Measurements from ENCODE around the gene SLC35C1.

The SLC35C1 gene

DNA sequence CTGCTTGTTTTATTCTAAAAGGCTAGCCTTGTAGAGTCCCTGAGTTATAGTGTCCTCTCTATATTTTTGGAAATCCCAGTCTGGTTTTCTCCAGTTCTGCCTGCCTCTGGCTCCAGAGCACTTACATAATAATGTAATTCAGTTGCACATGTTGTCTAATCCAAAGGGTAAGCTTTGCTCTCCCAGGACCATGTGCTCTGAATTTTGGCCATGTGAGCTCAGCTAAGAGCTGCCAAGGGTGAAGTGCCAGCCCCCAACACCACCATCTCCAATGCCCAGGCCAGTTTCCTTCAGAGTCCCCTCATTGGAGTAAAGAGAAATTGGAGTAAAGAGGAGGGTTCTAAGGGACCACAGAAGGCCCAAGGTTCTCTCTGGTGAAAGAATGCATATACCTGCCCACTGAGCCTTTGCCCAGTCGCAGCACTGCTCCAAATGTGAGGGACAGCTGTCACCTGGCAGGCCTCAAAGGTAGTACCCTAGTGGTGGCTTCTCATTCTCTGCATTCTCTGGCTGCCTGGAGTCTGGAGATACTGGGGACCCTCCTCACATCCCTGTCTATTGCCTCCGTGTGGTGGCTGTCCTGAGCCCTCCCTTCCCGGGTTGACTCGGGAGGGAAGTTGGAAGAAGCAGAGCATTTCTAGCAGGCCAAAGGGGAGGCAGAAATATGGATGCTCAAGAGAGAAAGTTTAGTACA lies 47.2 kb downstream of the SLC35C1 start:
- no peak for FAIRE-seq
- DNase-seq (ENCODE audit: insufficient read length, low spot score): no peak
- TF ChIP-seq POLR2A (IDR thresholded peaks at IDR 0.05; ENCODE audit: low read depth, low read length): no peak

GRCh38 chr11:45852712-45853101 lies 47.8 kb downstream of the SLC35C1 start:
- no peak for TF ChIP-seq POLR2A (IDR thresholded peaks at IDR 0.05; ENCODE audit: low read depth, low read length)
- DNase-seq (ENCODE audit: insufficient read length, low spot score) (no peak), FAIRE-seq (no peak)

GRCh38 chr11:45853332-45854219 lies 48.6 kb downstream of the SLC35C1 start:
- FAIRE-seq (no peak), DNase-seq (ENCODE audit: insufficient read length, low spot score) (no peak)
- no peak for TF ChIP-seq POLR2A (IDR thresholded peaks at IDR 0.05; ENCODE audit: low read depth, low read length)

DNA sequence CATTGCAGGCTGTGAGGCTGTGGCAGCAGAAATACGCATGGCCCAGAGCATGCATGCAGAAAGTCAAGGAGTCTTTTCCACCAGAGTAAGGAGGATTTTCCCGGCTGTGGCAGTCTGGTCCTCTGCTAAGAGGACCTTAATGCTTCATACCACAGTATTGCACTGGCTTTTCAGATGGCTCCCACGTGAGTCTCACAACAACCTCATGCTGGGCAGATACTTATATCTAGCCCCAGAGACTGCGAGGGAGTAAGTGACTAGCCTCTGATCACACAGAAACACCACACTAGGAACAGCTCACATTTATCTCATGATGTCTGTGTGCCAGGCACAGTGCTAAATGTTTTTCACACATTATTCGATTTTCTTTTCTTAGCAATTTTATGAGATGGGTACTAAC lies 50.4 kb downstream of the SLC35C1 start:
- FAIRE-seq (no peak), DNase-seq (ENCODE audit: insufficient read length, low spot score) (no peak)
- no peak for TF ChIP-seq POLR2A (IDR thresholded peaks at IDR 0.05; ENCODE audit: low read depth, low read length)

- FAIRE-seq (no peak), DNase-seq (ENCODE audit: insufficient read length, low spot score) (no peak)
- no peak for TF ChIP-seq POLR2A (IDR thresholded peaks at IDR 0.05; ENCODE audit: low read depth, low read length)
Observed at GRCh38 chr11:45856044-45856468, 51.1 kb downstream of the SLC35C1 start.

DNA sequence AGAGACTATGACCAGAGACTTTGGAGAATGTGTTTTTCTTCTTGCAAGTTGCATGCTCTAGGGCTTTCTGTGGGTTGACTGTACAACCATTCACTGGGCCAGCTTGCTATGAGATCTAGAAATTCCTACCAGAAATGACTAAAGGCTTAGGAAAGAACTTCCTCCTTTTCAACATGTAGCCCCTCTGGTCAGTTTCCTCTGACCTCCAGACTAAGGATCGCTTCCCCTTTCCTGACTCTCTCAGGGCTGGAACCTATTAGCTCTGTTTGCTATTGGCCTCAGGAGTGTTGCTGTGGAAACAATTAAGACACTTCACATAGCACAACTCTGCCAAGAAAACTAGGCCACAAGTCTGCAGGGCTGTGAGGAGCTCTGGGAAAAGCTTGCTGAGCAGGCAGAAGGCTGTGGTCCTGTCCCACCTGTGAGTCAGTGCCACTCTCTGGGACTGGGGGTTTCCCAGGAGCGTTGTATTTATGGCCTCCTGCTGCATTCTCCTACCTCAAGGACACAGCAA lies 53.1 kb downstream of the SLC35C1 start:
- no peak for TF ChIP-seq POLR2A (IDR thresholded peaks at IDR 0.05; ENCODE audit: low read depth, low read length)
- FAIRE-seq (no peak), DNase-seq (ENCODE audit: insufficient read length, low spot score) (no peak)

- no peak for DNase-seq (ENCODE audit: insufficient read length, low spot score)
- FAIRE-seq: no peak
- no peak for TF ChIP-seq POLR2A (IDR thresholded peaks at IDR 0.05; ENCODE audit: low read depth, low read length)
Observed at GRCh38 chr11:45858751-45859398, 53.9 kb downstream of the SLC35C1 start.

DNA sequence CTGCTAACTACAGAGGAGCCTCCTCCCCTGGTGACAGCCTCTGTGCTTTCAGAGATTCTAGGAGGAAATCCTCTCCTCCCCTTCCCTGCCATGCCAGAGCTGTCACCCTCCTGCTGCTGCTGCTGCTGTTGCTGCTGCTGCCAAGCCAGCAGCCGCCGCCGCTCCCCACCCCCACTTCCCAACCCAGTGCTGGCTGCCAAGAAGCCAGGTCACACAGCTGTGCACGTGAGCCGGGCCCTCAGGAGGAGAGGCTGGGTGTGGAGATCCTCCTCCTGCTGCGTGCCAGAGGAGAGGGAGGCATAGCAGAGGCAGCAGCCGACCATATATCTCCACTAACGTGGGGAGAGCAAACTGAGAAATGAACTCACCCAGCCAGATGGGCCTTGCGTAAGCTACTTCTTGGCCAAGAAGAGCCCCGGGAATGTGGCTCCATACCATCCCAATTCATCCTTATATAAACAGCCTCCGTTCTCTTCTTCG lies 54.8 kb downstream of the SLC35C1 start:
- DNase-seq (ENCODE audit: insufficient read length, low spot score) (peak; percentile 88), FAIRE-seq (peak; percentile 67)

GRCh38 chr11:45860348-45860747 lies 55.4 kb downstream of the SLC35C1 start:
- no peak for DNase-seq (ENCODE audit: insufficient read length, low spot score)
- TF ChIP-seq POLR2A (IDR thresholded peaks at IDR 0.05; ENCODE audit: low read depth, low read length): no peak
- no peak for FAIRE-seq

More for the DNA sequence above, 54.8 kb downstream of the SLC35C1 start:
- no peak for TF ChIP-seq POLR2A (IDR thresholded peaks at IDR 0.05; ENCODE audit: low read depth, low read length)

DNA sequence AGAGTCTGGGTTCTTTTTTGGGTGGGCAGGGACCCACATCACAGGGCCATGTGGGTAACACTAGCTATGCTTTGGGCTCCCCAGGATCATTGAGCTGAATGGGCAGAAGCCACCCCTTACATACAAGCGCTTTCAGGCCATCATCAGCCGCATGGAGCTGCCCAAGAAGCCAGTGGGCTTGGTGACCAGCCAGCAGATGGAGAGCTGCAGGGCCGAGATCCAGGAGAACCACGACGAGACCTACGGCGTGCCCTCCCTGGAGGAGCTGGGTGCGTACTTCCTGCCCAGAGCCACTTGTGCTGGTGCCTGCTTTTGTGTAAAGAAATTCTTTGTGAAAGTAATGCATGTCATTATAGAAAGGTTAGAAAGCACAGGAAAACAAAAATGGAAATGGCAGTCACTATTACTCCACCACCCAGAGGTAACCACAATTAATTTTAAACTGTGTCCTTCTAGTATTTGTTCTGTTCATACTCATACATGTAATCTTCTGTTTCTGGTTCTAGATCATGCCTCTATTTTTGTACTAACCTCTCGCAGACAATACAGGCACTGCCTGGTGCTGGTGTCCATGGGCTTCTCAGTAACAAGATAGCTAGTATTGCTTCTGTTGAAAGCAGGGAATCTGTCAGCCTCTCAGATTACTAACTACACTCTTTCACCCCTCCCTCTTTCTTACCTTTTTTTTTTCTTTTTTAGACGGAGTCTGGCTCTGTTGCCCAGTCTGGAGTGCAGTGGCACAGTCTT lies 56.0 kb downstream of the SLC35C1 start:
- DNase-seq (ENCODE audit: insufficient read length, low spot score) (no peak), FAIRE-seq (no peak)
- no peak for TF ChIP-seq POLR2A (IDR thresholded peaks at IDR 0.05; ENCODE audit: low read depth, low read length)

Measured in H54 (cell line).